ENCODE results near the gene CZIB. TPM values are rescaled to one million over a fixed set of nuclear protein-coding genes. Genes with fewer than 3 reads are reported as not detected.
A peak's percentile ranks its signal among the peaks of the same experiment; 100 is the strongest.
"Not testable (repeated sequence)": the region's sequence is repeated elsewhere in the genome, so short reads cannot be mapped to it uniquely, and the experiment has no call there.

Gene CZIB
- total RNA-seq, 6 donors from 2014 or later = 28.0 to 61.3 (median 42.4) TPM

- Histone ChIP-seq H3K27me3 (no peaks in the 10 kb centered on the region), H3K4me3 (no peak overlapping the region), H3K9me3 (no peaks in the 10 kb centered on the region), H3K36me3 (no peaks in the 10 kb centered on the region), H3K4me1 (peaks cover 0 to 16% (median 9%) of the 10 kb centered on the region in 4 donors), H3K27ac (no peak overlapping the region)
- no peak for ATAC-seq (ENCODE audit: low FRiP score in 2 of 2)
- no peak for TF ChIP-seq POLR2A (IDR thresholded peaks at IDR 0.05)
- TF ChIP-seq CTCF (IDR thresholded peaks at IDR 0.05) = no peak
- TF ChIP-seq EP300 (IDR thresholded peaks at IDR 0.05) = no peak
- TF ChIP-seq POLR2AphosphoS5 (IDR thresholded peaks at IDR 0.05) = no peak
- WGBS, 2 donors = 77 to 91% methylated on average over 3 of the region's 3 CpGs
- no peak for DNase-seq
These were observed 33.9 kb downstream of the CZIB start for GRCh38 chr1:53186533-53186932.

GRCh38 chr1:53185955-53186297, 34.5 kb downstream of the CZIB start:
- H3K4me3 ChIP-seq; H3K9me3 ChIP-seq; H3K36me3 ChIP-seq; H3K27me3 ChIP-seq; ATAC-seq (ENCODE audit: low FRiP score in 2 of 2); DNase-seq: not testable (repeated sequence)
- WGBS, 2 donors = 83 to 85% methylated on average over 2 of the region's 2 CpGs
- peaks cover 0 to 16% (median 9%) of the 10 kb centered on the region in 4 donors for H3K4me1 ChIP-seq
- peak overlapping the region in 1 of 4 donors; percentile 35 for H3K27ac ChIP-seq

GRCh38 chr1:53183095-53183990, 37.1 kb downstream of the CZIB start:
- Histone ChIP-seq H3K36me3 (no peaks in the 10 kb centered on the region), H3K4me3 (no peak overlapping the region), H3K27me3 (no peaks in the 10 kb centered on the region), H3K4me1 (peaks cover 0 to 16% (median 9%) of the 10 kb centered on the region in 4 donors), H3K9me3 (no peaks in the 10 kb centered on the region), H3K27ac (peak overlapping the region in 3 of 4 donors; percentile 35 to 40 (median 36))
- TF ChIP-seq POLR2A (IDR thresholded peaks at IDR 0.05) (no peak), POLR2AphosphoS5 (IDR thresholded peaks at IDR 0.05) (no peak), EP300 (IDR thresholded peaks at IDR 0.05) (no peak)
- WGBS, 2 donors = 60 to 69% methylated on average over 6 of the region's 6 CpGs
- ATAC-seq (ENCODE audit: low FRiP score in 2 of 2) (peak; percentile 48 to 78), DNase-seq (no peak)

GRCh38 chr1:53182716-53183094, 37.7 kb downstream of the CZIB start:
- no peak for ATAC-seq (ENCODE audit: low FRiP score in 2 of 2)
- Histone ChIP-seq H3K4me1 (peaks cover 0 to 16% (median 9%) of the 10 kb centered on the region in 4 donors), H3K9me3 (no peaks in the 10 kb centered on the region), H3K27ac (peak overlapping the region in 3 of 4 donors; percentile 35 to 40 (median 36)), H3K36me3 (no peaks in the 10 kb centered on the region), H3K4me3 (no peak overlapping the region), H3K27me3 (no peaks in the 10 kb centered on the region)
- no peak for DNase-seq
- WGBS, 2 donors = 65 to 78% methylated on average over 3 of the region's 3 CpGs
- TF ChIP-seq EP300 (IDR thresholded peaks at IDR 0.05) = no peak
- TF ChIP-seq POLR2AphosphoS5 (IDR thresholded peaks at IDR 0.05) = no peak

- WGBS, 2 donors = 20 to 22% methylated on average over 16 of the region's 16 CpGs
- Histone ChIP-seq H3K4me3 (no peak overlapping the region), H3K36me3 (no peaks in the 10 kb centered on the region), H3K9me3 (no peaks in the 10 kb centered on the region), H3K27me3 (no peaks in the 10 kb centered on the region), H3K27ac (peak overlapping the region in 3 of 4 donors; percentile 35 to 40 (median 36)), H3K4me1 (peaks cover 2 to 17% (median 10%) of the 10 kb centered on the region in 4 donors)
- peak in 1 of 2 donors; percentile 86 for DNase-seq
- peak; percentile 71 to 73 for ATAC-seq (ENCODE audit: low FRiP score in 2 of 2)
- TF ChIP-seq EP300 (IDR thresholded peaks at IDR 0.05) (no peak), CTCF (IDR thresholded peaks at IDR 0.05) (peak; percentile 75 to 86 (median 80)), POLR2AphosphoS5 (IDR thresholded peaks at IDR 0.05) (no peak), POLR2A (IDR thresholded peaks at IDR 0.05) (no peak)
These were observed 38.3 kb downstream of the CZIB start for GRCh38 chr1:53182111-53182593.

GRCh38 chr1:53180951-53181350, 39.5 kb downstream of the CZIB start:
- TF ChIP-seq EP300 (IDR thresholded peaks at IDR 0.05) (no peak), POLR2AphosphoS5 (IDR thresholded peaks at IDR 0.05) (no peak), POLR2A (IDR thresholded peaks at IDR 0.05) (no peak), CTCF (IDR thresholded peaks at IDR 0.05) (no peak)
- no peak overlapping the region for H3K27ac ChIP-seq

More at GRCh38 chr1:53180951-53181350, 39.5 kb downstream of the CZIB start:
- H3K9me3 ChIP-seq = no peaks in the 10 kb centered on the region
- DNase-seq (no peak), ATAC-seq (ENCODE audit: low FRiP score in 2 of 2) (no peak)
- no peaks in the 10 kb centered on the region for H3K27me3 ChIP-seq
- peaks cover 7 to 28% (median 20%) of the 10 kb centered on the region in 4 donors for H3K4me1 ChIP-seq
- no peaks in the 10 kb centered on the region for H3K36me3 ChIP-seq
- H3K4me3 ChIP-seq = no peak overlapping the region
- 86 to 98% methylated on average over 5 of the region's 5 CpGs for WGBS, 2 donors
